Upper lobe of right lung (tissue), 1 donor: ENCODE results near the gene PTGER1. TPM values are rescaled to one million over a fixed set of nuclear protein-coding genes. Genes with fewer than 3 reads are reported as not detected.
A peak's percentile ranks its signal among the peaks of the same experiment; 100 is the strongest.

ENCODE experiments used
- ATAC-seq: fragments of 200-7000 bp; cut with Tn5 transposase; one replicate; pipeline ENCODE4 v1.9.1; 2020; ENCODE audit warnings: mild to moderate bottlenecking, moderate library complexity
- DNase-seq: peaks from one replicate; pipeline ENCODE4 v3.0.0-alpha.2; 2020
- H3K27ac ChIP-seq: fragments of 200-600 bp; one replicate; pipeline ENCODE4 v1.8.0; 2022
- H3K27me3 ChIP-seq: fragments of 200-600 bp; one replicate; pipeline ENCODE4 v1.8.0; 2022; ENCODE audit warnings: mild to moderate bottlenecking
- H3K36me3 ChIP-seq: fragments of 200-600 bp; one replicate; pipeline ENCODE4 v1.8.0; 2022
- H3K4me1 ChIP-seq: fragments of 200-600 bp; one replicate; pipeline ENCODE4 v1.8.0; 2022
- H3K4me3 ChIP-seq: fragments of 200-600 bp; one replicate; pipeline ENCODE4 v1.8.0; 2022; ENCODE audit warnings: mild to moderate bottlenecking
- H3K9me3 ChIP-seq: fragments of 200-600 bp; one replicate; pipeline ENCODE4 v1.8.0; 2022
- intact Hi-C: fragments of 100-400 bp; cut with DNase I; formaldehyde crosslinking; loops from one replicate; pipeline ENCODE4 v1.11.0; 2022
- long read RNA-seq: library from polyadenylated mRNA; unstranded; transcript quantifications from one replicate; pipeline ENCODE4 v2.0.0, GENCODE V29; 2021
- total RNA-seq: library from RNA; stranded (reverse); fragmentation: NEBNext Ultra II Directional; extraction: Animal tissue kit (Norgen Biotek cat#: 25700); gene quantifications from one replicate; pipeline ENCODE4 v1.2.1, GENCODE V29; 2021
- TF ChIP-seq, protein P1 (sequence below): fragments of 200-600 bp; IDR thresholded peaks from one replicate; pipeline ENCODE4 v1.8.0; 2022; ENCODE audit warnings: antibody characterized with exemption
- donor health status: DM: no; HTN: yes; CAD: no; lungs with severe emphysema.

Gene PTGER1
- 2.5 TPM for total RNA-seq
- long read RNA-seq, transcript PTGER1-201 (3 exons, 1,421 nt), result major isoform, 7 of 10 reads
- long read RNA-seq, partial matches to known transcripts, result 3 of 10 reads
- long read RNA-seq, other reads (novel, unspliced or antisense), result 0 of 10 reads

- no peak within 1 kb of the TSS for H3K27ac ChIP-seq
Observed at GRCh38 chr19:14475251-14476073, at the start of gene PTGER1. PTGER1 (minus strand) TSS chr19:14475354; CDS start chr19:14474320, 1,034 bp downstream.

GRCh38 chr19:14520543-14520942, 45.4 kb upstream of the PTGER1 start:
- peaks cover 21% of the 10 kb centered on the region for H3K4me1 ChIP-seq
- no peak overlapping the region for H3K27ac ChIP-seq
- peaks cover 10% of the 10 kb centered on the region for H3K36me3 ChIP-seq
- DNase-seq (no peak), ATAC-seq (no peak)
- H3K4me3 ChIP-seq, result no peak overlapping the region
- TF ChIP-seq, protein P1, sequence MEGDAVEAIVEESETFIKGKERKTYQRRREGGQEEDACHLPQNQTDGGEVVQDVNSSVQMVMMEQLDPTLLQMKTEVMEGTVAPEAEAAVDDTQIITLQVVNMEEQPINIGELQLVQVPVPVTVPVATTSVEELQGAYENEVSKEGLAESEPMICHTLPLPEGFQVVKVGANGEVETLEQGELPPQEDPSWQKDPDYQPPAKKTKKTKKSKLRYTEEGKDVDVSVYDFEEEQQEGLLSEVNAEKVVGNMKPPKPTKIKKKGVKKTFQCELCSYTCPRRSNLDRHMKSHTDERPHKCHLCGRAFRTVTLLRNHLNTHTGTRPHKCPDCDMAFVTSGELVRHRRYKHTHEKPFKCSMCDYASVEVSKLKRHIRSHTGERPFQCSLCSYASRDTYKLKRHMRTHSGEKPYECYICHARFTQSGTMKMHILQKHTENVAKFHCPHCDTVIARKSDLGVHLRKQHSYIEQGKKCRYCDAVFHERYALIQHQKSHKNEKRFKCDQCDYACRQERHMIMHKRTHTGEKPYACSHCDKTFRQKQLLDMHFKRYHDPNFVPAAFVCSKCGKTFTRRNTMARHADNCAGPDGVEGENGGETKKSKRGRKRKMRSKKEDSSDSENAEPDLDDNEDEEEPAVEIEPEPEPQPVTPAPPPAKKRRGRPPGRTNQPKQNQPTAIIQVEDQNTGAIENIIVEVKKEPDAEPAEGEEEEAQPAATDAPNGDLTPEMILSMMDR, result no peak
- intact Hi-C loops, result no loop called here
- H3K27me3 ChIP-seq, result no peaks in the 10 kb centered on the region
- no peaks in the 10 kb centered on the region for H3K9me3 ChIP-seq

More at GRCh38 chr19:14475251-14476073, at the start of gene PTGER1:
- no peaks in the 10 kb centered on the region for H3K27me3 ChIP-seq
- TF ChIP-seq, protein P1, result peak; percentile 43
- intact Hi-C loops, result no loop called here
- H3K36me3 ChIP-seq, result peaks cover 27% of the 10 kb centered on the region
- H3K9me3 ChIP-seq, result no peaks in the 10 kb centered on the region
- DNase-seq (no peak), ATAC-seq (peak; percentile 35)
- peak within 1 kb of the TSS; percentile 4 for H3K4me3 ChIP-seq
- peaks cover 40% of the 10 kb centered on the region for H3K4me1 ChIP-seq

DNA sequence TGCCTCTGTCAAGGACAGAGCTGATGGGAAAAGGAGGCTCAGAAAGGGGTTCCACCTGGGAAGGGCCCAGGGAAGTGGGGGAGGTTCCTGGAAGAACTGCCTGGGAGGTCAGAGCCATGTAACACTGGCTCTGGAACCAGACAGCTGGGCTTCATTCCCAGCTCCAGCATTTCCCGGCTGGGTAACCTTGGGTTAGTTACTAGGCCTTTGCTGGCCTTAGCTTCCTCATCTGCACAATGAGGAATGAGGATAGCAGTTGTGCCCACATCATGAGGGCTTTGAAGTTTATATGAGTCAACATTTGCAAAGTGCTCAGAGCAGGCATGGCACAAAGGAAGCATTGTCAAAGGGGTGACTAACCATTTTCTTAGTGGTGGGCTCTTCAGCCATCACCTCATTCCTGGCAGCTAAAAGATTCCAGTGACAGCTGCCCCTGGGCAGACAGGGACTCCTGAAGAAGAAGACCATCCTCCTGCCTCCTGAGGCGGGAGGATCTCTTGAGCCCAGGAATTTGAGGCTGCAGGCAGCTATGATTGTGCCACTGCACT, 44.8 kb upstream of the PTGER1 start:
- H3K27me3 ChIP-seq, result no peaks in the 10 kb centered on the region
- no peaks in the 10 kb centered on the region for H3K9me3 ChIP-seq
- peak overlapping the region; percentile 95 for H3K27ac ChIP-seq
- ATAC-seq (no peak), DNase-seq (no peak)
- peaks cover 28% of the 10 kb centered on the region for H3K4me1 ChIP-seq
- no peak overlapping the region for H3K4me3 ChIP-seq
- H3K36me3 ChIP-seq, result peaks cover 16% of the 10 kb centered on the region
- TF ChIP-seq, protein P1, result no peak
- intact Hi-C loops, result no loop called here

- Histone ChIP-seq H3K4me1 (peaks cover 32% of the 10 kb centered on the region), H3K4me3 (peak overlapping the region; percentile 52), H3K27ac (peak overlapping the region; percentile 95), H3K9me3 (no peaks in the 10 kb centered on the region), H3K36me3 (peaks cover 22% of the 10 kb centered on the region), H3K27me3 (no peaks in the 10 kb centered on the region)
- TF ChIP-seq, protein P1, result no peak
- intact Hi-C loops, result no loop called here
- ATAC-seq (no peak), DNase-seq (no peak)
Observed at GRCh38 chr19:14519245-14519859, 44.2 kb upstream of the PTGER1 start.

DNA sequence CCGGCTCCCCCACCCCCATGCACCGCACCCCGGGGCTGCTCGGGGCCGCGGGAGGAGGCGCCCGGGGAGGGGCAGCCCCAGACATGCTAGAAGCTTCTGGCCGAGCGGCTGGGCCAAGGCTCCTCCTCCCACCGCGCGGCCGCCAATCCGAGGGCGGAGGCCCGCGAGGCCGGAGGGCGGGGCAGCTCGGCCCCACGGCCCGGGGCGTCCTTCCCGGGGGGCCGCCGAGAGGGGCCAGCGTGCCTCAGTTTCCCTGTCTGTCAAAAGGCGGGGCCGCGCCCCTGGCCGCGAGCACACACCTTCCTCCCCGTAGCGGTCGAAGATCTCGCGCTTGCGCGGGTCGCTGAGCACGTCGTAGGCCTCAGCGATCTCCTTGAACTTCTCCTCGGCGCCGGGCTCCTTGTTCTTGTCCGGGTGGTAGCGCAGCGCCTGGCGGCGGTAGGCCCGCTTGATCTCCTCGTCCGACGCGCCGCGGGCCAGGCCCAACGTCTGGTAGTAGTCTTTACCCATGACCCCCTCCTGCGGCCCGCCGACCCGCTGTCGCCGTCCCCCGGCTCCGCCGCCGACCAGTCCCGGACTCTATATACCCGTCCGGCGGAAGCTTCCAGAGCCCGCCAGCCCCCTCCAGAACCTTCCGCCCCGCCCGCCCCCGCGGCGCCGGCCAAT, 42.8 kb upstream of the PTGER1 start, which contains the start of gene DNAJB1:
DNAJB1 (minus strand) TSS at position 558 of the 666 bp plus-strand sequence; CDS start at position 510, 48 bp downstream.
- peak; percentile 94 for DNase-seq
- peak; percentile 83 for ATAC-seq

More for the DNA sequence above, 42.8 kb upstream of the PTGER1 start, which contains the start of gene DNAJB1:
- peaks cover 29% of the 10 kb centered on the region for H3K36me3 ChIP-seq
- H3K27ac ChIP-seq, result peak within 1 kb of the TSS; percentile 99
- H3K27me3 ChIP-seq, result no peaks in the 10 kb centered on the region
- intact Hi-C loops, result no loop called here
- H3K9me3 ChIP-seq, result no peaks in the 10 kb centered on the region
- peaks cover 35% of the 10 kb centered on the region for H3K4me1 ChIP-seq
- TF ChIP-seq, protein P1, result no peak
- peak within 1 kb of the TSS; percentile 98 for H3K4me3 ChIP-seq
